Keratinocyte (primary cell): ENCODE data around the gene DCXR. TPM values are rescaled to one million over a fixed set of nuclear protein-coding genes. Genes with fewer than 3 reads are reported as not detected.

Experiments
- DNase-seq: peaks from one replicate; pipeline ENCODE4 v3.0.0-alpha.2; 2011; ENCODE audit warnings: low read depth, missing footprints, low spot score
- FAIRE-seq: peaks from 2 replicates; lab custom pipeline; 2011; peaks lifted over from hg19 to GRCh38; lab: Jason Lieb, UNC
- H2AFZ ChIP-seq: 2 replicates; pipeline ENCODE4 v1.6.0; 2012; ENCODE audit warnings: low read length, control low read depth, inconsistent platforms; ENCODE audit not compliant: control insufficient read depth
- H3K27ac ChIP-seq: 2 replicates; pipeline ENCODE4 v1.5.1; 2011; ENCODE audit warnings: low read length; ENCODE audit not compliant: control insufficient read depth, insufficient read depth
- H3K27me3 ChIP-seq: 3 replicates; pipeline ENCODE4 v1.6.0; 2011; ENCODE audit warnings: low read length; ENCODE audit not compliant: control insufficient read depth, insufficient read depth; ENCODE audit errors: extremely low read depth
- H3K36me3 ChIP-seq, 2 experiments: 2 replicates in 1 of 2; 3 replicates in 1 of 2; pipeline ENCODE4 v1.5.1; 2011; ENCODE audit warnings: low read length in 2 of 2, mild to moderate bottlenecking in 1 of 2; ENCODE audit not compliant: control insufficient read depth in 2 of 2, insufficient read depth in 2 of 2; ENCODE audit errors: extremely low read depth in 1 of 2
- H3K4me1 ChIP-seq: 3 replicates; pipeline ENCODE4 v1.5.1; 2011; ENCODE audit warnings: low read length; ENCODE audit not compliant: control insufficient read depth, insufficient read depth; ENCODE audit errors: extremely low read depth
- H3K4me2 ChIP-seq: 3 replicates; pipeline ENCODE4 v1.6.0; 2011; ENCODE audit warnings: low read depth, low read length; ENCODE audit not compliant: control insufficient read depth, insufficient read depth; ENCODE audit errors: extremely low read depth
- H3K4me3 ChIP-seq, 3 experiments: fragments of 200-600 bp in 1 of 3; sonication (generic) in 1 of 3; 2 replicates in 2 of 3; 3 replicates in 1 of 3; pipeline ENCODE4 v1.5.1; 2011 to 2016; ENCODE audit warnings: low read length in 3 of 3, mild to moderate bottlenecking in 3 of 3, control low read depth in 2 of 3, inconsistent platforms in 1 of 3, low read depth in 1 of 3, mixed read lengths in 1 of 3, mixed run types in 1 of 3, moderate library complexity in 1 of 3; ENCODE audit not compliant: control insufficient read depth in 2 of 3, insufficient read depth in 2 of 3; ENCODE audit errors: extremely low read depth in 1 of 3
- H3K79me2 ChIP-seq: 2 replicates; pipeline ENCODE4 v1.6.0; 2012; ENCODE audit warnings: low read length; ENCODE audit not compliant: control insufficient read depth, insufficient read depth
- H3K9ac ChIP-seq: 3 replicates; pipeline ENCODE4 v1.6.0; 2011; ENCODE audit warnings: low read length; ENCODE audit not compliant: control insufficient read depth, insufficient read depth; ENCODE audit errors: extremely low read depth
- H3K9me1 ChIP-seq: 3 replicates; pipeline ENCODE4 v1.6.0; 2011; ENCODE audit warnings: low read length; ENCODE audit not compliant: control insufficient read depth, insufficient read depth; ENCODE audit errors: extremely low read depth
- H3K9me3 ChIP-seq: 2 replicates; pipeline ENCODE4 v1.5.1; 2012; ENCODE audit warnings: low read depth, low read length; ENCODE audit not compliant: control insufficient read depth
- H4K20me1 ChIP-seq: 3 replicates; pipeline ENCODE4 v1.6.0; 2011; ENCODE audit warnings: low read length; ENCODE audit not compliant: control insufficient read depth, insufficient read depth; ENCODE audit errors: extremely low read depth
- EZH2 ChIP-seq: IDR thresholded peaks from one replicate; pipeline ENCODE4 v1.6.1; 2012; ENCODE audit warnings: inconsistent platforms, mild to moderate bottlenecking, low read length, moderate library complexity
- dilution Hi-C: fragments of 300-500 bp; cut with MboI; formaldehyde crosslinking; loops from one replicate; pipeline ENCODE4 v1.7.0; 2020; ENCODE audit warnings: low sequenced_read_pairs; ENCODE audit not compliant: extremely low pct_ligation_motif_present
- polyA plus RNA-seq, 5 experiments: library from polyadenylated mRNA; depleted of rRNA in 3 of 5; stranded (reverse) in 3 of 5; stranded (forward) in 1 of 5; unstranded in 1 of 5; fragments of >200 nt; gene quantifications; 1 replicate in 1 of 5; 2 replicates in 3 of 5; 3 replicates in 1 of 5; pipeline versions ENCODE4 v1.2.1 to v1.2.3, GENCODE V29; 2011 to 2012; ENCODE audit warnings: missing spikeins in 2 of 5, low read depth in 1 of 5, low replicate concordance in 1 of 5
- TF ChIP-seq, protein P1 (sequence below), 3 experiments: IDR thresholded peaks in 1 of 3; conservative IDR thresholded peaks in 1 of 3; optimal IDR thresholded peaks in 1 of 3; 2 replicates in 2 of 3; 3 replicates in 1 of 3; pipeline versions ENCODE3 to v1.5.1; 2011; ENCODE audit warnings: low read length in 3 of 3, mild to moderate bottlenecking in 3 of 3, moderate library complexity in 2 of 3, control low read depth in 1 of 3, inconsistent platforms in 1 of 3; ENCODE audit not compliant: insufficient read depth in 2 of 3; ENCODE audit errors: extremely low read depth in 1 of 3

The DCXR gene
- polyA plus RNA-seq, 1 donor (not counting 4 experiments of a cell fraction or from before 2014, with no cell fraction given) = 45.4 TPM

DNA sequence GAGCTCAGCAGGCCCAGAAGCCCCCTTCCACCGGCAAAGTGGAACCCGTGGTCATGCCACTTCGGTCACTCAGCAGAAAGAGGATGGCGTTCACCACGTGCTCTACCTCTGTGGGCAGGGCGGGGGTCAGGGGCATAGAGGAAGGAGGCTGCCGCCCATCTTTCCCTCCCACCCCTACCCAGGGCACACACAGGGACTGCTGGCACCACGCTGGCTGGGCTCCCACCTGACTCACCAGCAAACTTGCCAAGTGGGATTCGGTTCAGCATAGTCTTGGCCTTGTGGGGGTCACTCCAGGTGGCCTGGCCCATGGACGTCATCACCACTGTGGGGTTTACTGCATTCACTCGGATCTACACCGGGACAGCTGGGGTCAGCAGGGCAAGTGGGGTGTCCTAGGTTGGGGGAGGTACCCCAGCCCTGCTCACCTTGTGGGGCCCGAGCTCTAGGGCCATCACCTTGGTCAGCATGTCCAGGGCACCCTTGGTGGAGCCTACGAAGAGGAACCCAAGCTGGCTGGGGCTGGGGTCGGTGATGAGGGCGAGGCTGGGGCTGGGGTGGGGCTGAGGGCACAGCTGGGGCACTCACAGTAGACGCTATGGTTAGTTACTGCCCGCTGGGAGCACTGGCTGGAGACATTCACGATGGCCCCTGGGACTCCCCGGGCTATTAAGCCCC lies 1.4 kb downstream of the DCXR start:
- no peak for FAIRE-seq
- no peaks in the 10 kb centered on the region for H3K9me1 ChIP-seq
- TF ChIP-seq, protein P1, sequence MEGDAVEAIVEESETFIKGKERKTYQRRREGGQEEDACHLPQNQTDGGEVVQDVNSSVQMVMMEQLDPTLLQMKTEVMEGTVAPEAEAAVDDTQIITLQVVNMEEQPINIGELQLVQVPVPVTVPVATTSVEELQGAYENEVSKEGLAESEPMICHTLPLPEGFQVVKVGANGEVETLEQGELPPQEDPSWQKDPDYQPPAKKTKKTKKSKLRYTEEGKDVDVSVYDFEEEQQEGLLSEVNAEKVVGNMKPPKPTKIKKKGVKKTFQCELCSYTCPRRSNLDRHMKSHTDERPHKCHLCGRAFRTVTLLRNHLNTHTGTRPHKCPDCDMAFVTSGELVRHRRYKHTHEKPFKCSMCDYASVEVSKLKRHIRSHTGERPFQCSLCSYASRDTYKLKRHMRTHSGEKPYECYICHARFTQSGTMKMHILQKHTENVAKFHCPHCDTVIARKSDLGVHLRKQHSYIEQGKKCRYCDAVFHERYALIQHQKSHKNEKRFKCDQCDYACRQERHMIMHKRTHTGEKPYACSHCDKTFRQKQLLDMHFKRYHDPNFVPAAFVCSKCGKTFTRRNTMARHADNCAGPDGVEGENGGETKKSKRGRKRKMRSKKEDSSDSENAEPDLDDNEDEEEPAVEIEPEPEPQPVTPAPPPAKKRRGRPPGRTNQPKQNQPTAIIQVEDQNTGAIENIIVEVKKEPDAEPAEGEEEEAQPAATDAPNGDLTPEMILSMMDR (optimal IDR thresholded peaks at IDR 0.05 in 1 of 3, IDR thresholded peaks at IDR 0.05 in 1 of 3, conservative IDR thresholded peaks at IDR 0.05 in 1 of 3; ENCODE audit: extremely low read depth in 1 of 3, insufficient read depth in 2 of 3, low read length in 3 of 3) = no peak
- no peak for TF ChIP-seq EZH2
- peak overlapping the region; percentile 78 for H3K9ac ChIP-seq
- no peaks in the 10 kb centered on the region for H3K27me3 ChIP-seq
- H3K36me3 ChIP-seq = peaks cover 1 to 4% of the 10 kb centered on the region in 2 experiments
- dilution Hi-C loops = no loop called here
- H3K4me1 ChIP-seq = peaks cover 17% of the 10 kb centered on the region
- H3K4me3 ChIP-seq = peak overlapping the region in 2 of 3 experiments; percentile 55 to 87
- H3K9me3 ChIP-seq = no peaks in the 10 kb centered on the region
- peak overlapping the region; percentile 96 for H3K4me2 ChIP-seq
- H3K79me2 ChIP-seq = no peaks in the 10 kb centered on the region
- no peak for DNase-seq
- H4K20me1 ChIP-seq = no peaks in the 10 kb centered on the region
- no peak overlapping the region for H3K27ac ChIP-seq
- H2AFZ ChIP-seq = no peak overlapping the region

DNA sequence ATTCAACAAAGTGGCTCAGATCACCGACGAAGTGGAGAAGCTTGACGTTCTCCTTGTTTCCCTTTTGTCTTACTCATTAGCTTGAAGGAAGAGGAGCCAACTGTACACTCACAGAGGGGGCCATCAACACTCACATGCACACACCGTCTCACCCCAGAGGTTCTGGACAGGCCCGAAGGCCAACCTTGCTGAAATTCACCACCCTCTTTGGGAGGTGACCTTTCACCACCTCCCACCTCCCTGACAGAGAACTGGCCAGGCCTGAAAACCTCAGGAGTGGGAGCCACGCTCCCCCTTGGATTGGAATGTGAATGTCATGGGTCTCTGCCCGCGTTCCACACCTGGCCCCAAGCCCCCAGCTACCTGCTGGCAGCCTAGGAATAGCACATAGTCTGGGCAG lies 2.0 kb downstream of the DCXR start:
- Histone ChIP-seq H3K4me2 (no peak overlapping the region), H3K79me2 (no peaks in the 10 kb centered on the region), H3K4me3 (no peak overlapping the region), H4K20me1 (no peaks in the 10 kb centered on the region), H3K4me1 (peaks cover 22% of the 10 kb centered on the region), H3K9ac (no peak overlapping the region), H3K9me3 (no peaks in the 10 kb centered on the region), H2AFZ (no peak overlapping the region), H3K9me1 (no peaks in the 10 kb centered on the region), H3K27ac (no peak overlapping the region), H3K36me3 (peaks cover 1 to 4% of the 10 kb centered on the region in 2 experiments), H3K27me3 (no peaks in the 10 kb centered on the region)
- FAIRE-seq (no peak), DNase-seq (no peak)
- dilution Hi-C loops = no loop called here
- TF ChIP-seq, protein P1 (optimal IDR thresholded peaks at IDR 0.05 in 1 of 3, IDR thresholded peaks at IDR 0.05 in 1 of 3, conservative IDR thresholded peaks at IDR 0.05 in 1 of 3; ENCODE audit: extremely low read depth in 1 of 3, insufficient read depth in 2 of 3, low read length in 3 of 3) = no peak
- TF ChIP-seq EZH2 = no peak
